NT2/D1 (cell line): ENCODE data around the gene CEP250.

ENCODE experiments used
- SUZ12 ChIP-seq: IDR thresholded peaks from 2 replicates; pipeline ENCODE4 v1.6.1; 2011; ENCODE audit not compliant: insufficient read length, insufficient read depth; ENCODE audit errors: extremely low read depth
- YY1 ChIP-seq: IDR thresholded peaks from 2 replicates; pipeline ENCODE4 v1.6.1; 2011; ENCODE audit not compliant: insufficient read length, insufficient read depth
- ZNF274 ChIP-seq: IDR thresholded peaks from 2 replicates; pipeline ENCODE4 v1.6.1; 2011; ENCODE audit warnings: mild to moderate bottlenecking, low read depth, low read length

DNA sequence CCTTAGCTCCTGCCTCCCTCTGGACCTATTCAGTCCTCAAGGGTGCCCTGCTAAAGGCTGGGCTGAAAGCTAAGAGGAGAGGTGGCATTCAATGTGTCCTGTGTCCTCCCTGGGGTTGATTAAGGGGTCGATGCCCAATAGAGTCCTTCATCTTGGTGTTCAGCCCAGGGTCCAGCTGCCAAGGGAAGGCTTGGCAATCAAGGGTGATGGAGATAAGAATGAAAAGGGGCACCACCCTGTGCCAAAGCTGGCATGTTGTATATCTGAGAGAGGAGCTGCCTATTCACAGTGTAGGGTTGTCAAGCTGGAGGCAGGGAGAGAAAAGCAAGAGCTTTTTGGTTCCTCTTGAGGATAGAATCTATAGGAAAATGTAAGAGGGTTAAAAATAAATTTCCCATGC is 61.7 kb downstream of the CEP250 start:
- TF ChIP-seq SUZ12 (no peak), ZNF274 (no peak), YY1 (no peak)
